CD4-positive, alpha-beta T cell (primary cell): ENCODE results near the gene SPRR2A. TPM values are rescaled to one million over a fixed set of nuclear protein-coding genes. Genes with fewer than 3 reads are reported as not detected.
"Not testable (repeated sequence)": the region's sequence is repeated elsewhere in the genome, so short reads cannot be mapped to it uniquely, and the experiment has no call there.

Source experiments
- ATAC-seq: fragments of 200-7000 bp; cut with Tn5 transposase; one replicate; pipeline ENCODE4 v1.10.0; 2022; ENCODE audit warnings: mild to moderate bottlenecking; ENCODE audit not compliant: poor library complexity
- CTCF ChIA-PET: fragments of 350-600 bp; sonication (Branson Sonifier 250); formaldehyde crosslinking; loops from one replicate; lab custom pipeline; 2021; ENCODE audit warnings: antibody characterized with exemption, inconsistent platforms; lab: Charles Lee
- POLR2A ChIA-PET: fragments of 350-600 bp; sonication (Branson Sonifier 250); formaldehyde crosslinking; loops from one replicate; lab custom pipeline; 2021; ENCODE audit warnings: antibody characterized with exemption, inconsistent platforms; lab: Charles Lee
- DNase-seq, 14 experiments: peaks; one replicate each; pipeline ENCODE4 v3.0.0-alpha.2; 2013 to 2020; ENCODE audit warnings: mixed read lengths in 2 of 14
- H3K27ac ChIP-seq, 2 donors: one replicate each; pipeline versions ENCODE4 v1.5.1 to v1.7.0; 2013; ENCODE audit warnings: low read length in 2 of 2, low read depth in 1 of 2, mild to moderate bottlenecking in 1 of 2
- H3K27me3 ChIP-seq, 2 experiments: 1 replicate in 1 of 2; 2 replicates in 1 of 2; pipeline versions ENCODE4 v1.6.1 to v1.7.0; 2013; ENCODE audit warnings: low read length in 2 of 2, control low read depth in 1 of 2, mild to moderate bottlenecking in 1 of 2, moderate library complexity in 1 of 2; ENCODE audit not compliant: insufficient read depth in 2 of 2, control insufficient read depth in 1 of 2
- H3K36me3 ChIP-seq: one replicate; pipeline ENCODE4 v1.6.1; 2013; ENCODE audit warnings: low read length, control low read depth; ENCODE audit not compliant: insufficient read depth
- H3K4me1 ChIP-seq: one replicate; pipeline ENCODE4 v1.6.1; 2013; ENCODE audit warnings: low read length, control low read depth; ENCODE audit not compliant: insufficient read depth
- H3K4me3 ChIP-seq: one replicate; pipeline ENCODE4 v1.5.1; 2013; ENCODE audit warnings: mild to moderate bottlenecking, low read length, moderate library complexity
- H3K9me3 ChIP-seq, 2 experiments: 1 replicate in 1 of 2; 2 replicates in 1 of 2; pipeline versions ENCODE4 v1.6.1 to v1.7.0; 2013; ENCODE audit warnings: low read length in 2 of 2, mild to moderate bottlenecking in 2 of 2, control low read depth in 1 of 2, moderate library complexity in 1 of 2; ENCODE audit not compliant: control insufficient read depth in 1 of 2, insufficient read depth in 1 of 2
- H3K27ac Mint-ChIP-seq: one replicate; pipeline ENCODE4 v1.8.0; 2020; ENCODE audit warnings: mixed read lengths
- H3K27me3 Mint-ChIP-seq: one replicate; pipeline ENCODE4 v1.8.0; 2021; ENCODE audit warnings: mixed read lengths
- H3K36me3 Mint-ChIP-seq: one replicate; pipeline ENCODE4 v1.8.0; 2021; ENCODE audit warnings: low read depth, mixed read lengths
- H3K4me1 Mint-ChIP-seq: one replicate; pipeline ENCODE4 v1.8.0; 2021; ENCODE audit warnings: low read depth, mixed read lengths
- H3K4me3 Mint-ChIP-seq: one replicate; pipeline ENCODE4 v1.8.0; 2020; ENCODE audit warnings: mild to moderate bottlenecking, mixed read lengths
- H3K9me3 Mint-ChIP-seq: one replicate; pipeline ENCODE4 v1.8.0; 2020; ENCODE audit warnings: mixed read lengths
- intact Hi-C, 2 experiments: fragments of 100-400 bp; cut with DNase I in 1 of 2; cut with micrococcal nuclease in 1 of 2; formaldehyde crosslinking; loops; one replicate each; pipeline versions ENCODE4 v1.15.1 to v1.9.0; 2023 to 2025; cut with DNase I, micrococcal nuclease
- total RNA-seq, 174 experiments: library from RNA in 2 of 174; stranded (reverse) in 2 of 174; gene quantifications; one replicate each; pipeline ENCODE4 v1.2.3 and lab custom pipeline; 2021 to 2026
- TF ChIP-seq, protein P1 (sequence below): fragments of 200-600 bp; IDR thresholded peaks from one replicate; pipeline ENCODE4 v1.8.0; 2022; ENCODE audit warnings: antibody characterized with exemption, mild to moderate bottlenecking

The SPRR2A gene
- total RNA-seq, 2 experiments from 2014 or later, result not detected

DNA sequence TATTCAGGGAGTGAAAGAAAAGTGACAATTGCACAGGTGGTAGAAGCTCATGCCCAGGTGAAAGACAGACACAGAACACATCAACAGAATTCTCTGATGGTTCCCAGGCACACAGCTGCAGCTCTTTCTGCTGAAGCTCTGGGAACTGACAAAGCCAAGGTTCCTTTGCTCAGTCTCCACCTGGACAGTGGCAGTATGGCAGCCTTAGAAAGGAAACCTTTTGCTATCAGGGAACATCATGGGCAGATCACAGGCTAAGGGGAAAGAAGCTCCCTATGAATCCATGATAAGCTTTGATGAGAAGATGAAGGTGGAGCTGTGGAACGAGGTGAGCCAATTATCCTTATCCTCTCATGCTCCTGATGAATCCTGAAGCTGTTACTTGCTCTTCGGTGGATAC, 12.9 kb upstream of the SPRR2A start:
- Mint-ChIP-seq H3K27me3 (peaks cover 55% of the 10 kb centered on the region), H3K9me3 (no peaks in the 10 kb centered on the region), H3K27ac (no peak overlapping the region), H3K4me1 (no peaks in the 10 kb centered on the region), H3K4me3 (no peak overlapping the region), H3K36me3 (no peaks in the 10 kb centered on the region)
- Histone ChIP-seq H3K27me3 (no peaks in the 10 kb centered on the region), H3K4me1 (no peaks in the 10 kb centered on the region), H3K27ac (no peak overlapping the region), H3K9me3 (no peaks in the 10 kb centered on the region), H3K36me3 (no peaks in the 10 kb centered on the region), H3K4me3 (no peak overlapping the region)
- DNase-seq (no peak), ATAC-seq (no peak)
- POLR2A ChIA-PET, result no interaction called here
- TF ChIP-seq, protein P1, sequence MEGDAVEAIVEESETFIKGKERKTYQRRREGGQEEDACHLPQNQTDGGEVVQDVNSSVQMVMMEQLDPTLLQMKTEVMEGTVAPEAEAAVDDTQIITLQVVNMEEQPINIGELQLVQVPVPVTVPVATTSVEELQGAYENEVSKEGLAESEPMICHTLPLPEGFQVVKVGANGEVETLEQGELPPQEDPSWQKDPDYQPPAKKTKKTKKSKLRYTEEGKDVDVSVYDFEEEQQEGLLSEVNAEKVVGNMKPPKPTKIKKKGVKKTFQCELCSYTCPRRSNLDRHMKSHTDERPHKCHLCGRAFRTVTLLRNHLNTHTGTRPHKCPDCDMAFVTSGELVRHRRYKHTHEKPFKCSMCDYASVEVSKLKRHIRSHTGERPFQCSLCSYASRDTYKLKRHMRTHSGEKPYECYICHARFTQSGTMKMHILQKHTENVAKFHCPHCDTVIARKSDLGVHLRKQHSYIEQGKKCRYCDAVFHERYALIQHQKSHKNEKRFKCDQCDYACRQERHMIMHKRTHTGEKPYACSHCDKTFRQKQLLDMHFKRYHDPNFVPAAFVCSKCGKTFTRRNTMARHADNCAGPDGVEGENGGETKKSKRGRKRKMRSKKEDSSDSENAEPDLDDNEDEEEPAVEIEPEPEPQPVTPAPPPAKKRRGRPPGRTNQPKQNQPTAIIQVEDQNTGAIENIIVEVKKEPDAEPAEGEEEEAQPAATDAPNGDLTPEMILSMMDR, result no peak
- CTCF ChIA-PET, result no interaction called here
- intact Hi-C loops, result no loop called here

GRCh38 chr1:153058826-153059784, 1.8 kb upstream of the SPRR2A start:
- CTCF ChIA-PET, result interaction anchor here (0.9 kb wide), 1 partner anchor 9 kb away, joined by 3 read pairs; no protein-coding TSS in a partner anchor
- ATAC-seq, result no peak
- Mint-ChIP-seq H3K4me3 (no peak overlapping the region), H3K4me1 (no peaks in the 10 kb centered on the region), H3K9me3 (no peaks in the 10 kb centered on the region), H3K27me3 (peaks cover 55% of the 10 kb centered on the region), H3K27ac (no peak overlapping the region), H3K36me3 (no peaks in the 10 kb centered on the region)
- no peak for DNase-seq
- H3K4me3 ChIP-seq, result no peak overlapping the region
- no peaks in the 10 kb centered on the region for H3K36me3 ChIP-seq
- intact Hi-C loops, result no loop called here
- POLR2A ChIA-PET, result no interaction called here
- no peaks in the 10 kb centered on the region for H3K9me3 ChIP-seq
- no peaks in the 10 kb centered on the region for H3K4me1 ChIP-seq
- peaks cover 0 to 16% of the 10 kb centered on the region in 2 experiments for H3K27me3 ChIP-seq
- TF ChIP-seq, protein P1, result no peak
- no peak overlapping the region for H3K27ac ChIP-seq

- no peaks in the 10 kb centered on the region for H3K4me1 ChIP-seq
- TF ChIP-seq, protein P1, result no peak
- intact Hi-C loops, result no loop called here
- H3K4me3 ChIP-seq, result no peak overlapping the region
- Mint-ChIP-seq H3K27me3 (peaks cover 61% of the 10 kb centered on the region), H3K36me3 (no peaks in the 10 kb centered on the region), H3K9me3 (no peaks in the 10 kb centered on the region), H3K4me1 (no peaks in the 10 kb centered on the region), H3K4me3 (no peak overlapping the region), H3K27ac (no peak overlapping the region)
- ATAC-seq (no peak), DNase-seq (no peak)
- H3K9me3 ChIP-seq, result no peaks in the 10 kb centered on the region
- ChIA-PET CTCF (interaction anchor here (0.9 kb wide), 1 partner anchor 10 kb away, joined by 3 read pairs; no protein-coding TSS in a partner anchor), POLR2A (no interaction called here)
- no peak overlapping the region for H3K27ac ChIP-seq
- H3K27me3 ChIP-seq, result peaks cover 0 to 16% of the 10 kb centered on the region in 2 experiments
- H3K36me3 ChIP-seq, result no peaks in the 10 kb centered on the region
Observed at GRCh38 chr1:153058154-153058553, 842 bp upstream of the SPRR2A start.

- H3K36me3 Mint-ChIP-seq, H3K4me3 ChIP-seq, DNase-seq, ATAC-seq, H3K27ac ChIP-seq, intact Hi-C loops, H3K36me3 ChIP-seq, POLR2A ChIA-PET, H3K4me3 Mint-ChIP-seq, H3K9me3 ChIP-seq, CTCF ChIA-PET, H3K27ac Mint-ChIP-seq, H3K9me3 Mint-ChIP-seq, H3K4me1 ChIP-seq, H3K4me1 Mint-ChIP-seq: not testable (repeated sequence)
- peaks cover 75% of the 10 kb centered on the region for H3K27me3 Mint-ChIP-seq
- peaks cover 0 to 16% of the 10 kb centered on the region in 2 experiments for H3K27me3 ChIP-seq
Observed at GRCh38 chr1:153056111-153056510, 1.2 kb downstream of the SPRR2A start.
